ENCODE measurements around the gene LRRC70.

The LRRC70 gene

DNA sequence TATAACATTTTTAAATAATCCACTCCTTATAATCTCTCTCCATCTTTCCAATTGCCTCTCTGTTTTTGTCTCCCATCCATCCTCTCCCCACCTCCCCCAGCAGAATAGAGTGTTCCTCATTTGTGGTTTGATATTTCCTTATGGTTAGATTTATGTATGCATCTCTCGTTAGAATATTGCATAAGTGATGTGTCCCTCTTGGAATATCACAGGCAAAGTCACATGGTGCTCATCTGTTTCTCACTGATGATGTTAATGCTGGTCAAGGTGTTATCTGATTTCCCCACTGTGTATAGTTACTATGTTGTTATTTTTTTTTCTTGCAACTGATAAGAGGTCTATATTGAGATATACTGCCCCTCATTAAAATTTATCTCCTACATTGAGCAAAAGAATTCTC lies 3.1 kb upstream of the LRRC70 start:
- DNase-seq (ENCODE audit: low spot score): no peak

GRCh38 chr5:62576570-62577170 lies 1.9 kb upstream of the LRRC70 start:
- DNase-seq (ENCODE audit: low spot score): no peak

DNA sequence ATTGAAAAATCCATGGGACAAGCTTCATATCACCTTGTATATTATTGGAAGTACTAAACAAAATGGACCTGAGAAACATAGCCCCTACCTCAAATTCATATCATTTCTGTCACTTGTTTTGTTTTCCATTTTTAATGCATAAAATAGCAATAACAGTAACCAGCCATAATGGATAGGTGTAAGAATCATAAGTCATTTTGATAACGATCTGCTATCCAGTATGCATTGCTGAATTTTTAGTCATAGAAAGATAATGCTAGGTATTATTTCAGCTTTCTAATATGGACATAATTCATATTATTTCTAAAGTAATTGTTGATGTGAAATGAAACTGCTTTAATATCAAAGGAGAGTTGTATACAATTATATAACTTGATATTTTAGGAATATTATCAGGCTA lies 1.1 kb upstream of the LRRC70 start:
- no peak for DNase-seq (ENCODE audit: low spot score)

DNA sequence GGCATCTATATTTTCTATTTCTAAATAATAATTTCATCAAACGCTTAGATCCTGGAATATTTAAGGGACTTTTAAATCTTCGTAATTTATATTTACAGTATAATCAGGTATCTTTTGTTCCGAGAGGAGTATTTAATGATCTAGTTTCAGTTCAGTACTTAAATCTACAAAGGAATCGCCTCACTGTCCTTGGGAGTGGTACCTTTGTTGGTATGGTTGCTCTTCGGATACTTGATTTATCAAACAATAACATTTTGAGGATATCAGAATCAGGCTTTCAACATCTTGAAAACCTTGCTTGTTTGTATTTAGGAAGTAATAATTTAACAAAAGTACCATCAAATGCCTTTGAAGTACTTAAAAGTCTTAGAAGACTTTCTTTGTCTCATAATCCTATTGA lies 1.1 kb downstream of the LRRC70 start:
- no peak for DNase-seq (ENCODE audit: low spot score)

DNA sequence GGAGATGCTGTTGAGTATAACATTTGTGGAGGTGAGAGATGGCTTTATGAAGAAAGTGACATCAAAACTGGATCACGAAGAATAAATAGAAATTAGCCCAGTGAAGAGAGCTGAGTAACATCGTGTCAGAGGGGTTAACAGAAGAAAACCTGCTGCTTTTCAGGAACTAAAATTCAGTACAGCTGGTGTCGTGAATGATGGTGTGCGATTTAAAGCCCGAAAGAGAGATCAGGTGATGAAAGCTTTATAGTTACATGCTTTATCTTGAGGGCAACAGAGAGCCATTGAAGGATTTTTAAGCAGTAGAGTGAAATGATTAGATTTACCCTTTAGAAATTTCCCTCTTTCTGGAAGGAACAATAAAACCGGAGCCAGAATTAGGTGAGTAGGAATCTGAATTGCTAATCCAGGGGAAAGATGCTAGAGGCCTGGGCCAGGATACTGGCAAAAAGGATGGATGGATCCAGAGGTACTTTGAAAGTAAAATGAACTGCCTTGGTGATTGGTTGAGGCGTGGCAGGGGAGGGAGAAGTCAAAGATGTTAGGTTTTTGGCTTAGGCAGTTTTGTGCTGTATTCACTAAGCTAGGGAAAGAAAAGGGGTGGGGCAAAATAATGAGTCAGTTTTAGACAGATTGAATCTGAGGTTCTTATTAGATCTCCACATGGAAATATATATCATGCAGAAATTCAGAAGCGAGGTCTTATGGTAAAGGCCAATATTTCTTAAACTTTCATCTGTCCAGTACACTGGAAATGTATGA lies 3.4 kb downstream of the LRRC70 start:
- no peak for DNase-seq (ENCODE audit: low spot score)

GRCh38 chr5:62584391-62584790 lies 5.8 kb downstream of the LRRC70 start:
- DNase-seq (ENCODE audit: low spot score): no peak

DNA sequence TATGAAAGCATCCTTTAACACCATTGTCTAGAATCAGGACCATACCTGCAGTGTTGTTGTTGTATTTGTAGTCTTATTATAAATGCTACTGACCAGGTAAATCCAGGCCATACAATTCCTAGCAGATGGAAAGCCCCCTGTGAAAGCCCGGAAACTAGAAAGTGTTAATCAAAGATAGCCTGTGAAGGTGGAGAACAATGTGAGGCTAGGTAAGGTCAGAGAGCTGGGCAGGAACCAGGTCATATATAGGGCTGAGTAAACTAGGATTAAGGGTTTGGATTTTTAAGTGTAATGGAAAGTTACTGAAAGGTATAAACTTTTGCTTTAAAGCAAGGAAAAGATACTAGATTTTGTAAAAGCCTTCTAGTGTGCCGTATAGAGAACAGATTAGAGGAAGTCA lies 6.7 kb downstream of the LRRC70 start:
- DNase-seq (ENCODE audit: low spot score): no peak

GRCh38 chr5:62585751-62586150 lies 7.1 kb downstream of the LRRC70 start:
- DNase-seq (ENCODE audit: low spot score): no peak

- no peak for DNase-seq (ENCODE audit: low spot score)
Observed at GRCh38 chr5:62587737-62588136, 9.1 kb downstream of the LRRC70 start.

- DNase-seq (ENCODE audit: low spot score): no peak
Observed at GRCh38 chr5:62588668-62589067, 10.0 kb downstream of the LRRC70 start.

GRCh38 chr5:62589504-62589903 lies 10.9 kb downstream of the LRRC70 start:
- no peak for DNase-seq (ENCODE audit: low spot score)

GRCh38 chr5:62590387-62590786 lies 11.8 kb downstream of the LRRC70 start:
- DNase-seq (ENCODE audit: low spot score): no peak

DNA sequence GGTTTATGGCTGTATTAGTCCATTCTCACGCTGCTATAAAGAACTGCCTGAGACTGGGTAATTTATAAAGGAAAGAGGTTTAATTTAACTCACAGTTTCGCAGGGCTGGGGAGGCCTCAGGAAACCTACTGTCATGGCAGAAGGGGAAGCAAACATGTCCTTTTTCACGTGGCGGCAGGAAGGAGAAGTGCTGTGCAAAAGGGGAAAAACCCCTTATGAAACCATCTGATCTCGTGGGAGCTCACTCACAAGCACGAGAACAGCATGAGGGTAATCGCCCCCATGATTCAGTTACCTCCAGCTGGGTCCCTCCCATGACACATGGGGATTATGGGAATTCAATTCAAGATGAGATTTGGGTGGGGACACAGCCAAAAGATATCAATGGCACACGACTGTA lies 13.9 kb downstream of the LRRC70 start:
- no peak for DNase-seq (ENCODE audit: low spot score)

GRCh38 chr5:62593331-62593730 lies 14.7 kb downstream of the LRRC70 start:
- DNase-seq (ENCODE audit: low spot score): no peak

- no peak for DNase-seq (ENCODE audit: low spot score)
Observed at GRCh38 chr5:62594364-62594984, 15.9 kb downstream of the LRRC70 start.

DNA sequence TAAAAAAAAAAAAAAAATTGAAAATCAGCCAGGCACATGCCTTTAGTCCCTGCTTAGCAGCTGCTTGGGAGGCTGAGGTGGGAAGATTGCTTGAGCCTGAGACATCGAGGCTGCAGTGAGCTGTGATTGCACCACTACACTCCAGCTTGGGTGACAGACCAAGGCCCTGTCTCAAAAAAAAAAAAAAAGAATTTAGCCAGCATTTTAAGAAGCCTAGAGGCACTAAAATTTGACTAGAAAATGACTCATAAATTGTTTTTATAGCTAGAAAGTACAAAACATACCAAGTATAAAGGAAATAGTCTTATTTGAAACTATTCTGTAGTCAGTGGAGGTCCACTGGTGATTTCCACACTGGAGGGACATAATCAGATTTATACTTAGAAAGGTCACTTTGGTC lies 17.5 kb downstream of the LRRC70 start:
- DNase-seq (ENCODE audit: low spot score): no peak

- DNase-seq (ENCODE audit: low spot score): no peak
Observed at GRCh38 chr5:62596691-62597090, 18.1 kb downstream of the LRRC70 start.

DNA sequence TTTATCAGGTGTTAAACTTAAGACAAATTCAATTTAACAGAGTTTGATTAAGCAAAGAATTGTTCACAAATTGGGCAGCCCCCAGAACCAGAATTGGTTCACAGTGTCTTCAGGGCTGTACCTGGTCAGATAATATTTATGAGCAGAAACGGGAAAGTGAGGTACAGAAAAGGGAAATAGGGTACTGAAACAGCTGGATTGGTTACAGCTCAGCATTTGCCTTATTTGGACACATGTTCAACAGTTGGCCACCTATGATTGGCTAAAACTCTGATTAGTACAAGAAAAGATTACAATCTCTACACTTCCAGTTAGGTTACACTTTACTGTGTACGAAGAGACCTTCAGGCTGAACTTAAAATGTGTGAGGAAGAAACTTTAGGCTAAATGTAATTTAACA lies 18.7 kb downstream of the LRRC70 start:
- DNase-seq (ENCODE audit: low spot score): no peak

DNA sequence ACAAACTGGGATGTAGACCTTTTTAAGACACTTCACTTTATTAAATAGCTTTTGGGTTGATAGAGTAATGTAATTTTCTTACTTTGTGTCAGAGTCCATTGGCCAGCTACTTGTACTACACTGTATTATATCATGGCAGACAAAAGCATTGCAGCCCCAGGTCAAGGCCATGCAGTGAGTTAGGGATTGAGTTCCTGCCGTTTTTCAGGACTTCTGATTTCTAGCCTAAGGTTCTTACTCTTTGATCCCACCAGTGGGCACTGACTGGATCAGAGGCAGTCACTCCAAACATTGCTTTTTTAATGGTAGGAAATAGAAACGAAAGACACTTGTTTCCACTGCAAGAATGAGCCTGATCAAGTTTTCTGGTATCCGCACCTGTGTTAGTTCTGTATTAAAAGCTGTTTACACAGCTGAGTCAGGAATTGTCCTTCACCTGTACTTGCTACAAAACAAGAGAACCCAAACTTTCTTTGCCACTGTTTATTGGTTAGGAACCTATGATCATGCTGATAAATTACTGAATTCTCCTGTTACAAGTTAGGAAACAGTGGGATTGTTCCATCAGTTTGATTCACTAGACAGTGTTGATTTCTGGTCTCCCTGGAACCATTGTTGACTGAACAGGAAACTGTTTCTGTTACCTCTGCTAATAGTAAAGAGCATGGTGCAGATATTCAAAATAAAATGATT lies 22.1 kb downstream of the LRRC70 start:
- no peak for DNase-seq (ENCODE audit: low spot score)

- DNase-seq (ENCODE audit: low spot score): no peak
Observed at GRCh38 chr5:62603934-62604333, 25.3 kb downstream of the LRRC70 start.

DNA sequence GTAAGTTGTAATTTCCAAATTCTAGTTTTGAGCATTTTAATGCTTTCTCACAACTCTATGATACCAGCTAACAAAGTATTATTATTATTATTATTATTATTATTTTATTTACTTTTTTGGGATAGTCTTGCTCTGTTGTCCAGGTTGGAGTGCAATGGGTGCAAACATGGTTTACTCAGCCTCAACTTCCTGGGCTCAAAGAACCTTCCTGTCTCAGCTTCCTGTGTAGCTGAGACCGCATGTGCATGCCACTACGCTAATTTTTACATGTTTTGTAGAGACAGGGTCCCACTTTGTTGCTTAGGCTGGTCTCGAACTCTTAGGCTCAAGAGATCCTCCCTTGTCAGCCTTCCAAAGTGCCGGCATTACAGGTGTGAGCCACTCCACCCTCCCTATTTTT lies 27.0 kb downstream of the LRRC70 start:
- no peak for DNase-seq (ENCODE audit: low spot score)

DNA sequence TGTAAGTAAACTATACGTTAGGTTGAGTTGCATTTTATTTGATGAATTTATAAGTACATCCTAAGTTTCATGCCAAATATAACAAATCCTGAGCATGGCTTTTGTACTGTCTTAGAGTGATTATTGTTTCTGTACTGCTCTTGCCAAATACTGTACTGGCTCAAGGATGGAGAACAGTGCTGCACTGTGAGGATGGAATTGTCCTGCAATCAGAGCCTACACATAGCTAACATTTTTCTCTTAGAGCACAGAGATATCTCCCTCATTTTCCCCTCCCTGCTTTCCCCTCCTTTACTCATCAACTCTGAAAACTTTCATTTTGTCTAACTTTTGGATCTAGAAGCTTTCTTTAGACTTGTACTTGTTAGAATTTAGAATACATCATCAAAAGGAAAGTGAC lies 28.3 kb downstream of the LRRC70 start:
- DNase-seq (ENCODE audit: low spot score): no peak

- DNase-seq (ENCODE audit: low spot score): no peak
Observed at GRCh38 chr5:62607615-62608014, 29.0 kb downstream of the LRRC70 start.
